Stimulated activated CD8-positive, alpha-beta memory T cell treated with anti-CD3 and anti-CD28 coated beads, Interleukin-7, amount 100 ng/mL, for 48 hours (primary cell): ENCODE results near the gene RCN2.
A peak's percentile ranks its signal among the peaks of the same experiment; 100 is the strongest.

Experiments used
- DNase-seq, 2 donors: peaks; one replicate each; pipeline ENCODE4 v3.0.0-alpha.2; 2020; ENCODE audit warnings: low read depth in 1 of 2; ENCODE audit errors: extremely low read depth in 1 of 2

The RCN2 gene

GRCh38 chr15:76972389-76973361 lies 41.1 kb downstream of the RCN2 start:
- no peak for DNase-seq

GRCh38 chr15:76973362-76973743 lies 41.8 kb downstream of the RCN2 start:
- DNase-seq: peak in 1 of 2 donors; percentile 33

GRCh38 chr15:76973906-76974305 lies 42.4 kb downstream of the RCN2 start:
- no peak for DNase-seq

- no peak for DNase-seq
These were observed 43.0 kb downstream of the RCN2 start for GRCh38 chr15:76974456-76975036.

- DNase-seq: no peak
These were observed 44.6 kb downstream of the RCN2 start for GRCh38 chr15:76976141-76976540.

GRCh38 chr15:76976572-76977270 lies 45.2 kb downstream of the RCN2 start:
- no peak for DNase-seq

- DNase-seq: no peak
These were observed 47.2 kb downstream of the RCN2 start for GRCh38 chr15:76978522-76979330.

GRCh38 chr15:76979331-76979925 lies 47.9 kb downstream of the RCN2 start:
- DNase-seq: no peak

GRCh38 chr15:76979996-76980520 lies 48.5 kb downstream of the RCN2 start:
- DNase-seq: no peak

- no peak for DNase-seq
These were observed 50.8 kb downstream of the RCN2 start for GRCh38 chr15:76982356-76982755.

- no peak for DNase-seq
These were observed 51.2 kb downstream of the RCN2 start for GRCh38 chr15:76982756-76983155.

GRCh38 chr15:76983590-76984375 lies 52.2 kb downstream of the RCN2 start:
- DNase-seq: no peak

GRCh38 chr15:76986743-76987142 lies 55.2 kb downstream of the RCN2 start:
- no peak for DNase-seq

GRCh38 chr15:76987276-76987675 lies 55.7 kb downstream of the RCN2 start:
- DNase-seq: no peak

- peak in 1 of 2 donors; percentile 85 for DNase-seq
These were observed 56.6 kb downstream of the RCN2 start for GRCh38 chr15:76987896-76988860.

GRCh38 chr15:76988867-76989780 lies 57.6 kb downstream of the RCN2 start:
- DNase-seq: no peak

- DNase-seq: no peak
These were observed 59.5 kb downstream of the RCN2 start for GRCh38 chr15:76991048-76991447.
